ENCODE measurements around the gene SLC9A7.
"Not testable (repeated sequence)": the region's sequence is repeated elsewhere in the genome, so short reads cannot be mapped to it uniquely, and the experiment has no call there.

The SLC9A7 gene

GRCh38 chrX:46743046-46743445 is 15.9 kb downstream of the SLC9A7 start:
- Histone ChIP-seq H3K4me1 (ENCODE audit: control insufficient read depth, insufficient read depth, low read length) (no peaks in the 10 kb centered on the region), H3K27me3 (ENCODE audit: control insufficient read depth, insufficient read depth, low read length) (no peaks in the 10 kb centered on the region), H3K9ac (ENCODE audit: low read depth, low read length) (no peak overlapping the region), H3K4me3 (ENCODE audit: low read depth, low read length) (no peak overlapping the region), H3K36me3 (ENCODE audit: control insufficient read depth, insufficient read depth, low read length) (no peaks in the 10 kb centered on the region), H3K9me3 (ENCODE audit: control insufficient read depth, insufficient read depth, low read length) (peaks cover 7% of the 10 kb centered on the region)

- Histone ChIP-seq H3K9me3 (ENCODE audit: control insufficient read depth, insufficient read depth, low read length) (peaks cover 15% of the 10 kb centered on the region), H3K4me3 (ENCODE audit: low read depth, low read length) (no peak overlapping the region), H3K9ac (ENCODE audit: low read depth, low read length) (no peak overlapping the region), H3K4me1 (ENCODE audit: control insufficient read depth, insufficient read depth, low read length) (no peaks in the 10 kb centered on the region), H3K36me3 (ENCODE audit: control insufficient read depth, insufficient read depth, low read length) (peaks cover 2% of the 10 kb centered on the region), H3K27me3 (ENCODE audit: control insufficient read depth, insufficient read depth, low read length) (no peaks in the 10 kb centered on the region)
These were observed 19.2 kb downstream of the SLC9A7 start for GRCh38 chrX:46739736-46740135.

GRCh38 chrX:46737462-46737861 is 21.5 kb downstream of the SLC9A7 start:
- Histone ChIP-seq H3K9me3 (ENCODE audit: control insufficient read depth, insufficient read depth, low read length) (peaks cover 14% of the 10 kb centered on the region), H3K9ac (ENCODE audit: low read depth, low read length) (no peak overlapping the region), H3K4me3 (ENCODE audit: low read depth, low read length) (no peak overlapping the region), H3K27me3 (ENCODE audit: control insufficient read depth, insufficient read depth, low read length) (no peaks in the 10 kb centered on the region), H3K36me3 (ENCODE audit: control insufficient read depth, insufficient read depth, low read length) (peaks cover 2% of the 10 kb centered on the region), H3K4me1 (ENCODE audit: control insufficient read depth, insufficient read depth, low read length) (no peaks in the 10 kb centered on the region)

GRCh38 chrX:46737041-46737440 is 21.9 kb downstream of the SLC9A7 start:
- Histone ChIP-seq H3K27me3 (ENCODE audit: control insufficient read depth, insufficient read depth, low read length) (no peaks in the 10 kb centered on the region), H3K4me1 (ENCODE audit: control insufficient read depth, insufficient read depth, low read length) (no peaks in the 10 kb centered on the region), H3K36me3 (ENCODE audit: control insufficient read depth, insufficient read depth, low read length) (peaks cover 2% of the 10 kb centered on the region), H3K4me3 (ENCODE audit: low read depth, low read length) (no peak overlapping the region), H3K9ac (ENCODE audit: low read depth, low read length) (no peak overlapping the region), H3K9me3 (ENCODE audit: control insufficient read depth, insufficient read depth, low read length) (peaks cover 14% of the 10 kb centered on the region)

- Histone ChIP-seq H3K9ac (ENCODE audit: low read depth, low read length) (no peak overlapping the region), H3K9me3 (ENCODE audit: control insufficient read depth, insufficient read depth, low read length) (peaks cover 10% of the 10 kb centered on the region), H3K27me3 (ENCODE audit: control insufficient read depth, insufficient read depth, low read length) (no peaks in the 10 kb centered on the region), H3K36me3 (ENCODE audit: control insufficient read depth, insufficient read depth, low read length) (peaks cover 2% of the 10 kb centered on the region), H3K4me3 (ENCODE audit: low read depth, low read length) (no peak overlapping the region), H3K4me1 (ENCODE audit: control insufficient read depth, insufficient read depth, low read length) (no peaks in the 10 kb centered on the region)
These were observed 23.3 kb downstream of the SLC9A7 start for GRCh38 chrX:46735622-46736021.

GRCh38 chrX:46733226-46733625 is 25.7 kb downstream of the SLC9A7 start:
- H3K4me1 ChIP-seq (ENCODE audit: control insufficient read depth, insufficient read depth, low read length): no peaks in the 10 kb centered on the region
- peaks cover 2% of the 10 kb centered on the region for H3K36me3 ChIP-seq (ENCODE audit: control insufficient read depth, insufficient read depth, low read length)
- peaks cover 10% of the 10 kb centered on the region for H3K9me3 ChIP-seq (ENCODE audit: control insufficient read depth, insufficient read depth, low read length)
- no peak overlapping the region for H3K9ac ChIP-seq (ENCODE audit: low read depth, low read length)
- no peaks in the 10 kb centered on the region for H3K27me3 ChIP-seq (ENCODE audit: control insufficient read depth, insufficient read depth, low read length)
- H3K4me3 ChIP-seq (ENCODE audit: low read depth, low read length): no peak overlapping the region

GRCh38 chrX:46730765-46731164 is 28.2 kb downstream of the SLC9A7 start:
- Histone ChIP-seq H3K9ac (ENCODE audit: low read depth, low read length) (no peak overlapping the region), H3K36me3 (ENCODE audit: control insufficient read depth, insufficient read depth, low read length) (no peaks in the 10 kb centered on the region), H3K4me1 (ENCODE audit: control insufficient read depth, insufficient read depth, low read length) (no peaks in the 10 kb centered on the region), H3K4me3 (ENCODE audit: low read depth, low read length) (no peak overlapping the region), H3K27me3 (ENCODE audit: control insufficient read depth, insufficient read depth, low read length) (no peaks in the 10 kb centered on the region), H3K9me3 (ENCODE audit: control insufficient read depth, insufficient read depth, low read length) (peaks cover 2% of the 10 kb centered on the region)

- H3K4me3 ChIP-seq (ENCODE audit: low read depth, low read length): no peak overlapping the region
- no peaks in the 10 kb centered on the region for H3K4me1 ChIP-seq (ENCODE audit: control insufficient read depth, insufficient read depth, low read length)
- no peak overlapping the region for H3K9ac ChIP-seq (ENCODE audit: low read depth, low read length)
- H3K27me3 ChIP-seq (ENCODE audit: control insufficient read depth, insufficient read depth, low read length): no peaks in the 10 kb centered on the region
- no peaks in the 10 kb centered on the region for H3K9me3 ChIP-seq (ENCODE audit: control insufficient read depth, insufficient read depth, low read length)
- no peaks in the 10 kb centered on the region for H3K36me3 ChIP-seq (ENCODE audit: control insufficient read depth, insufficient read depth, low read length)
These were observed 31.5 kb downstream of the SLC9A7 start for GRCh38 chrX:46727441-46727840.

- H3K36me3 ChIP-seq (ENCODE audit: control insufficient read depth, insufficient read depth, low read length); H3K4me3 ChIP-seq (ENCODE audit: low read depth, low read length); H3K9me3 ChIP-seq (ENCODE audit: control insufficient read depth, insufficient read depth, low read length); H3K4me1 ChIP-seq (ENCODE audit: control insufficient read depth, insufficient read depth, low read length); H3K27me3 ChIP-seq (ENCODE audit: control insufficient read depth, insufficient read depth, low read length); H3K9ac ChIP-seq (ENCODE audit: low read depth, low read length): not testable (repeated sequence)
These were observed 35.4 kb downstream of the SLC9A7 start for GRCh38 chrX:46723569-46723927.

GRCh38 chrX:46722742-46723568 is 36.0 kb downstream of the SLC9A7 start:
- H3K9ac ChIP-seq (ENCODE audit: low read depth, low read length): no peak overlapping the region

GRCh38 chrX:46716796-46717195 is 42.1 kb downstream of the SLC9A7 start:
- Histone ChIP-seq H3K9ac (ENCODE audit: low read depth, low read length) (no peak overlapping the region), H3K27me3 (ENCODE audit: control insufficient read depth, insufficient read depth, low read length) (no peaks in the 10 kb centered on the region), H3K4me1 (ENCODE audit: control insufficient read depth, insufficient read depth, low read length) (no peaks in the 10 kb centered on the region), H3K4me3 (ENCODE audit: low read depth, low read length) (no peak overlapping the region), H3K36me3 (ENCODE audit: control insufficient read depth, insufficient read depth, low read length) (no peaks in the 10 kb centered on the region), H3K9me3 (ENCODE audit: control insufficient read depth, insufficient read depth, low read length) (no peaks in the 10 kb centered on the region)

More at GRCh38 chrX:46722742-46723568, 36.0 kb downstream of the SLC9A7 start:
- no peaks in the 10 kb centered on the region for H3K4me1 ChIP-seq (ENCODE audit: control insufficient read depth, insufficient read depth, low read length)
- H3K36me3 ChIP-seq (ENCODE audit: control insufficient read depth, insufficient read depth, low read length): no peaks in the 10 kb centered on the region
- no peak overlapping the region for H3K4me3 ChIP-seq (ENCODE audit: low read depth, low read length)
- H3K9me3 ChIP-seq (ENCODE audit: control insufficient read depth, insufficient read depth, low read length): no peaks in the 10 kb centered on the region
- H3K27me3 ChIP-seq (ENCODE audit: control insufficient read depth, insufficient read depth, low read length): no peaks in the 10 kb centered on the region

GRCh38 chrX:46715997-46716396 is 42.9 kb downstream of the SLC9A7 start:
- Histone ChIP-seq H3K4me3 (ENCODE audit: low read depth, low read length) (no peak overlapping the region), H3K9ac (ENCODE audit: low read depth, low read length) (no peak overlapping the region), H3K4me1 (ENCODE audit: control insufficient read depth, insufficient read depth, low read length) (peaks cover 6% of the 10 kb centered on the region)

More at GRCh38 chrX:46715997-46716396, 42.9 kb downstream of the SLC9A7 start:
- no peaks in the 10 kb centered on the region for H3K9me3 ChIP-seq (ENCODE audit: control insufficient read depth, insufficient read depth, low read length)
- H3K36me3 ChIP-seq (ENCODE audit: control insufficient read depth, insufficient read depth, low read length): no peaks in the 10 kb centered on the region
- no peaks in the 10 kb centered on the region for H3K27me3 ChIP-seq (ENCODE audit: control insufficient read depth, insufficient read depth, low read length)

All from iPS-15b (cell line).